Putamen (tissue), 1 donor: ENCODE measurements around the gene BBOX1.
"Not testable (repeated sequence)": the region's sequence is repeated elsewhere in the genome, so short reads cannot be mapped to it uniquely, and the experiment has no call there.

ENCODE experiments used
- DNase-seq: peaks from one replicate; pipeline ENCODE4 v3.0.0-alpha.2; 2016; ENCODE audit warnings: low spot score

Gene BBOX1

GRCh38 chr11:27124514-27125264, 84.1 kb downstream of the BBOX1 start:
- no peak for DNase-seq

- DNase-seq = no peak
These were observed 89.1 kb downstream of the BBOX1 start for GRCh38 chr11:27129686-27130085.

- DNase-seq = no peak
These were observed 90.2 kb downstream of the BBOX1 start for GRCh38 chr11:27130806-27131205.

GRCh38 chr11:27135924-27136329, 95.3 kb downstream of the BBOX1 start:
- not testable (repeated sequence) for DNase-seq

- no peak for DNase-seq
These were observed 98.1 kb downstream of the BBOX1 start for GRCh38 chr11:27138716-27139115.

- no peak for DNase-seq
These were observed 99.2 kb downstream of the BBOX1 start for GRCh38 chr11:27139742-27140367.

GRCh38 chr11:27141576-27141975, 101.0 kb downstream of the BBOX1 start:
- DNase-seq = no peak

GRCh38 chr11:27147916-27148315, 107.3 kb downstream of the BBOX1 start:
- DNase-seq = no peak

- no peak for DNase-seq
These were observed 107.9 kb downstream of the BBOX1 start for GRCh38 chr11:27148506-27148905.

- no peak for DNase-seq
These were observed 109.5 kb downstream of the BBOX1 start for GRCh38 chr11:27150098-27150497.

- no peak for DNase-seq
These were observed 112.5 kb downstream of the BBOX1 start for GRCh38 chr11:27153136-27153535.

- peak; percentile 74 for DNase-seq
These were observed 118.1 kb downstream of the BBOX1 start for GRCh38 chr11:27158456-27159334.

- DNase-seq = no peak
These were observed 118.7 kb downstream of the BBOX1 start for GRCh38 chr11:27159335-27159679.

- DNase-seq = no peak
These were observed 120.5 kb downstream of the BBOX1 start for GRCh38 chr11:27161071-27161470.

- no peak for DNase-seq
These were observed 121.6 kb downstream of the BBOX1 start for GRCh38 chr11:27162237-27162636.

GRCh38 chr11:27166130-27166529, 125.5 kb downstream of the BBOX1 start:
- DNase-seq = no peak

- DNase-seq = no peak
These were observed 130.9 kb downstream of the BBOX1 start for GRCh38 chr11:27171376-27171958.

- no peak for DNase-seq
These were observed 132.9 kb downstream of the BBOX1 start for GRCh38 chr11:27173545-27173944.

GRCh38 chr11:27174021-27174420, 133.4 kb downstream of the BBOX1 start:
- no peak for DNase-seq

GRCh38 chr11:27174672-27175210, 134.1 kb downstream of the BBOX1 start:
- DNase-seq = no peak

- DNase-seq = not testable (repeated sequence)
These were observed 134.9 kb downstream of the BBOX1 start for GRCh38 chr11:27175562-27175961.
